GM19025 (cell line): ENCODE data around the gene NFE2L3.

ENCODE experiments used
- ATAC-seq: cut with Tn5 transposase; IDR thresholded peaks from one replicate; pipeline ENCODE4 v1.9.1; 2021; ENCODE audit warnings: mild to moderate bottlenecking, low read depth, moderate library complexity; ENCODE audit not compliant: unreplicated experiment

The NFE2L3 gene

DNA sequence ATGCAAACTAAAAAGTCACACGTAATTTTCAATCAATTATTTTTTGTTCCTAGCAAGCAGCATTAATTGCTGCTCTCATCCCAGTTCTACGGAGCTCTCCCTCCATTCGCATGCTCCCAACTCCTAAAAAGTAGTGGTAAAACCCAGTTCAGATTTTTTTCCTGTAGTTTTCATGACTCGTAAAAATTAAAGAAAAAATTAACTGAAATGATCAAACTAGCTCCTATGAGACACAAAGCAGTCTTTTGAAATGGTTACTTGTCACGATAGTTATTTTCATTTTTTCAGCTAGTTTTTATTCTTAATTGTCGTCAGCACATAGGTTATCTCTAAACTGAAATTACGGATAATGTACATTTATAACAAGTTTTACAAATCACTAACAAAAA lies 46.8 kb downstream of the NFE2L3 start:
- ATAC-seq = no peak

DNA sequence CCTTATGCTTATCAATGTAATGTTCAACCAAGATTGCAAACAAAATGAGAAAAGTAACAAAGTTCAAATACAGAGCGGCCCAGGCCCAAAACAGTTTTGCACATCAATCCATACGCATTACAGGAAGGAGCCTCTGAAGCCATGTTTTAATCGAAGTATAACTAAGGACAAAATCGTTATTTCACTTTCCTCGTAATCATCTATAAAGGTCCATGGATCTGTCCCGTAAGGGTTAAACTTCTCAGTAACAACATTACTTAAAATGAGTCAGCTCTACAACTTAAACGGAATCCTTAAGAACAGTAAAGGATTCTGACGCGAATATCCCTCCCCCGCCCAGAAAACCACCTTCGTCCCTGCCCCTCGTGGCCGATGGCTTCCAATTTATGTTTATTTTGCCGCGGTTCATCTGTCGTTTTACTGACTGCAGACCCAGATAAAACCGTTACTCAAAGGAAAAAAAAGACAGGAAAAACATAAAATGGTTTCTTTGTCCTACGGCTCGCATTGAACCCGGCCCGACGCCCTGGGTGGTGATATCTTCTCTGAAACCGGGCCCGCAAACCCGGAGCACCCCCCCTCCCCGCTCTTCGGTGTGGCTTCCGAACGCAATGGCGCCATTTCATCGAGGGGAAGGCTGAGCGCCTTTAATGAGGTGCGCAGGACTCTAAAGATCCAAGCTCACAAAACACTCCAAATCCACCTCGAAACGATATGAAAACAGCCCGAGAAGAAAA lies 47.5 kb downstream of the NFE2L3 start:
- no peak for ATAC-seq

DNA sequence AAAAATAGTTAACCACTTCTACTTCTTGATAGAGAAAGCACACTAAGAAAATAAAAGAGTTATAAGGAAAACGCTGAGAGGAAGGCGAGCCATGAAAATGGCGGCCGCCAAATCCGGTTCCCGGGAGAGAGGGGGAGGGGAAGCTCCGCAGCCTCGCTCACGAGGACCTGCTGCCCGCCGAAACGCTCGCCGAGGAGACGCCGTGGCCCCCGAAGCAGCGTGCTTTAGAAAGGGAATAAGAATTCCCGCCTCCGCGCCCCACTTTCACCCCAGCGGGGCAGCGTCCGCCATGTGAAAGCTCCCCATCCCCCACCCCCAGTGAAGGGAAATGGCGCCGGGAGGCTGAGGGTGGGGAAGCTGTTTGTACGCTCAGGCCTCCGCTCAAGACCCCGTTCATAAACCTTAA lies 48.0 kb downstream of the NFE2L3 start:
- no peak for ATAC-seq

DNA sequence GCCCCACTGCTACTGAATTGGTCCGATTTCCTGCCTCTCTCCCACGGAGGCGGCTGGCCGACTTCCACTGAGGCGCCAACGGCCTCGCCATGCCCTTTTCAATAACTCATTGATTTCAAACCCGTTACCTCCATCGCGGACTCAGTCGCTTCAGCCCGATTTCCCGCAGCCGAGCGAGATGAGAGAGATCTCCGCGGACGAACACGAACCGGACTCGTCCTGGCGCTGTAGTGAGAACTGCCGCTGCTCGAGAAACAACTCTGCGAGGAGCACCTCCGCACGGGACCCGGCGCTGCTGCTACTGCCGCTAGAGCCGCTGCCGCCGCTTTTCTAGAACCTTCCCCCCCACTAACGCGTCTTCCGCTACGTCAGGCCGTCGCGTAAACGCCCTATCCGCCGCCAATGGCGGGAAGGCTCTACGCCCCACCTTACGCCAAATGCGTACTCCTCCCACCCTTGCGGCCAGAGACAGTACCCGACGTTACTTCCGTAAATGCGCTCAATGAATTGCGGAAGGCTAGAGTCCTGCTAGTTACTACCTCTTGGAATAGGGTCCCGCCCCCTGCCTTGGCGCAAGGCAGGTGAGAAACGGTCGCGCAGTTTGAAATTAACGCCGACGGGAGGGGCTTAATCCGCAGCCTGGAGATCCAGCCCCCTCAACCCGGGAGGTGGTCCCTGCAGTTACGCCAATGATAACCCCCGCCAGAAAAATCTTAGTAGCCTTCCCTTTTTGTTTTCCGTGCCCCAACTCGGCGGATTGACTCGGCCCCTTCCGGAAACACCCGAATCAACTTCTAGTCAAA lies 48.6 kb downstream of the NFE2L3 start, which contains the start of gene HNRNPA2B1:
TSS of gene HNRNPA2B1 (minus strand) at position 303 of the 803 bp plus-strand sequence. CDS start at position 134, 169 bp downstream.
- ATAC-seq = peak; percentile 48

DNA sequence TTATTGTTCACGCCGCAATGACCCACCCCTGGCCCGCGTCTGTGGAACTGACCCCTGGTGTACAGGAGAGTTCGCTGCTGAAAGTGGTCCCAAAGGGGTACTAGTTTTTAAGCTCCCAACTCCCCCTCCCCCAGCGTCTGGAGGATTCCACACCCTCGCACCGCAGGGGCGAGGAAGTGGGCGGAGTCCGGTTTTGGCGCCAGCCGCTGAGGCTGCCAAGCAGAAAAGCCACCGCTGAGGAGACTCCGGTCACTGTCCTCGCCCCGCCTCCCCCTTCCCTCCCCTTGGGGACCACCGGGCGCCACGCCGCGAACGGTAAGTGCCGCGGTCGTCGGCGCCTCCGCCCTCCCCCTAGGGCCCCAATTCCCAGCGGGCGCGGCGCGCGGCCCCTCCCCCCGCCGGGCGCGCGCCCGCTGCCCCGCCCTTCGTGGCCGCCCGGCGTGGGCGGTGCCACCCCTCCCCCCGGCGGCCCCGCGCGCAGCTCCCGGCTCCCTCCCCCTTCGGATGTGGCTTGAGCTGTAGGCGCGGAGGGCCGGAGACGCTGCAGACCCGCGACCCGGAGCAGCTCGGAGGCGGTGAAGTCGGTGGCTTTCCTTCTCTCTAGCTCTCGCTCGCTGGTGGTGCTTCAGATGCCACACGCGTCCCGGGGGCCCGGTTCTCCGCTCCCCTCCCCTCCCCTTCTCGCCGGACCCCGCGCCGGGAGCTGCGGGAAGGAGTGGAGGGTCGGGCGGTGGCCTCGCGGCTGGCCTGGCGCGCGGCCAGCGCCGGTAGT lies 49.4 kb downstream of the NFE2L3 start, which contains the start of gene CBX3:
TSS of gene CBX3 (plus strand) at position 499 of the 772 bp plus-strand sequence. CDS start 1,254 bp downstream, outside the sequence.
- peak; percentile 42 for ATAC-seq

DNA sequence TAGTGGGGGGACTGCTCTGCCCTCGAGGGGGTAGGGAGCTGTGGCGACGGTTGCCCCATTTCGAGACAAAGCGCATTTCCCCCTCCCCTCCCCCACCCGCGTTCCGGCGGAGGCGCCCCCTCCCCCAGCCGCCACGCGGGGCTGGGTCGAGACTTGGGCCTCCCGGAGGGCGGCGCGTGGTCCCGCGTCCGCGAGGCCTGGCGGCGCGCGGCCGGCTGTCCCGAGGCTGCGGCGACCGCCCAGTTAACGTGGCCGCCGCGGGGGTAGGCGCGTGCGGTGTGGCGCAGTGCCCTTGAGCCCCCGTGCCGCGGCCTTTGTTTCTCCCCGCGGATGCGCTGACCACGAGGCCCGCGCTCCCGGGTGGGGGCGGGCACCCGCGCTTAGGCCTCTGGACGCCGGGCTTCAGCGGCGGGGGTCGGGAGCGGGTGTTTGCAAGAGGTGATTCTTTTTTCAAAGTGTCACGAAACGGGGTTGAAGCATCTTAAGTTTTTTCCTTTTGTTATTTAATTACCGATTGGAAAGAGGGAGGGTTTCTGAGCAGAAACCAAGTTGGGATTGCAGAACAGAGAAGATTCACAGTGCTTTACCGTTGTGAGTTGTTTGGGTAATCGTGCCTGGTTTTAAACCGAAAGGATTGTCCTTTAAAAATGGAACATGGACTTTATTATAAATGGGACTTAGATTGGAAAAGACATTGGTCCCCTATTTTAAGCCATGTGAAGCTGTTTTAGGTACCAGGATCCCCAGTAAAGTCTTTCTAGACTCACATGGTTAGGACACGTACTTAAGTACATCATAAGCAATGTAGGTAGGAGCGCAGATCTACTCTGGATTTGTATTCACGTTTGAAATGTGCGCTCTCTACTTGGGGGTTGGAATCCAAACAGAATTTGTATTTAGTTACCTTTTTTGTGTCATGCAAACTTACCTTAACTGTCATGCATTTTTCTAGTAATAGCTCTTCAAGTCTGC lies 50.3 kb downstream of the NFE2L3 start:
- ATAC-seq = peak; percentile 3

DNA sequence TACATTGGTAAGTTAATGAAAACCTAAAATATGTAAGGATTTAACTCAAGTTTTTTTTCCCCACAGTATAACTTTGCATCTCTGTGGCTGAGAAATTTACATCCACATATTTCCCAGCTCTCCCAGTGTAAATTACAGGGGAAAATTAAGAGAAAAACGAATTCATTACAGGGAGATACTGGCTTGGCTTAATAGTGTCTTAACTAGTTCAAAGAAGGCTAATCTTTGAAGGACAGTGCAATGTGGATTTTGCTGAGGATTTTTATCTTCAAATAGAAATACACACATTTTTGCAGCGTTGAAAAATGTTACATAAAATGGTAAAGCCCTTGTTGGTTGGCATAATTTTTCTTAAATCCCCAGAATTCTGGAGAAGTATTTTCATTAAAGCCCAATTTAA lies 51.0 kb downstream of the NFE2L3 start:
- no peak for ATAC-seq

- no peak for ATAC-seq
These were observed 56.0 kb downstream of the NFE2L3 start for GRCh38 chr7:26208040-26208439.

DNA sequence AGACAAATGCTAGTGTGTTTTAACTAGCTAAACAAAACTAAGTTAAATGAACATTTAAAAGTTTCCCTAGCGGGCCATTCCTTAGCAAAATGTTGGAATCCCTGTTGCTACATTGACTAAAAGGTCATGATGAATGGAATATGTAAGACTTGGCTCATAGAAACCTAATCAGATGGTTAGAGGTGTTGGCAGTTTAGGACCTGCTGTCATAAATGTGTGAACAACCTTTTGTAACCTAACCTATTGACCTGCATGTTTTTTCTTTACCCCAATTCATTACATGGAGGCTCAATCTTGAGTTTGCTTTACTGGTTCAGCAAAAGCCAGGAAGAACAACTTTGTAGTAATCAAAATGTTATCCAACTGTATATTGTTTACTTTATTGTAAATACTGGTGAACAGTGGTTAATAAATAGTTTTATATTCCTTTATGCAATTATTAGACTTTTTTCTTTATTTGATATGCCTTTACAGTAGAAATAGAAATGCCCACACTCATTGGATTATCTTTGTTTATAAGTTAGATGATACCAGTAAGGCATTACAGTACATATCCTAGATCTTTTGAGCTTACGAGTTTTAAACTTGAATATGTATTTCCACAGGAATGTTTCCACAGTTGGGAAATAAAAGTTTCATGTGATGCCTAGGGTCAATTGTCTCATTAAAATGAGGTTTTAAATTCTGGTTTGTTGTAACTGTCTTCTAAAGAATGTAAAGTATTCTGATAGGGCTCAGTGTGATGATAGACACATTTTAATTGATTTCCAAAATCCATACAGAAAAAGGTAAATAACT lies 61.1 kb downstream of the NFE2L3 start:
- ATAC-seq = no peak

- no peak for ATAC-seq
These were observed 62.0 kb downstream of the NFE2L3 start for GRCh38 chr7:26213807-26214515.

DNA sequence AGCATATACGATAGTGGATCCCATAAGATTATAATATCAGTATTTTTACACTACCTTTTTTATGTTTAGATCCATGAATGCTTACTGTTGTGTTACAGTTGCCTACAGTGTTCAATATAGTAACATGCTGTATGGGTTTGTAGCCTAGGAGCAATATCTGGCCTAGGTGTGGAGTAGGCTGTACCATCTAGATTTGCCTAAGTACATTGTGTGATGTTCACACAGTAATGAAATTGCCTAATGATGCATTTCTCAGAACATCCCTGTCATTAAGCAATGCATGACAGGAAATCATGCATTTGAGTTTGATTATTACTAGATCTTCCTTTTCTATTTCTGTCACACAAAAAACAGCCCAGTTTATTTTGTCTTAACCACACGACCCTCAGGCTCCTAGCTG lies 64.1 kb downstream of the NFE2L3 start:
- no peak for ATAC-seq

GRCh38 chr7:26224359-26224758 lies 72.4 kb downstream of the NFE2L3 start:
- ATAC-seq = no peak

DNA sequence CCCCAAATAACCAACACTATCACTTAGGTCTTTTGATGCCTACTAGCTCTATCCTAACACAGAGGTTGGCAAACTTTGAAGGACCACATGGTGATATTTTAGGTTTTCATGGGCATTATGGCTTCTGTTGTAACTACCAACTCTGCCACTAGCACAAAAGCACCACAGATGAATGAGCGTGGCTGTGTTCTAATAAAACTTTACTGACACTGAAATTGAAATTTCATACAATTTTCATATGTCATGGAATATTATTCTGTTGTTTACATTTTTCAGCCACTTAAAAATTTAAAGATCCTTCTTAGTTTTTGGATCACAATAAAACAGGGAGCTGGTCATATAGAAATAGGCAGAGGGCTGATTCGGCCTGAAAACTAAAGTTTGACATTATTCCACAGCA lies 76.0 kb downstream of the NFE2L3 start:
- ATAC-seq = no peak

DNA sequence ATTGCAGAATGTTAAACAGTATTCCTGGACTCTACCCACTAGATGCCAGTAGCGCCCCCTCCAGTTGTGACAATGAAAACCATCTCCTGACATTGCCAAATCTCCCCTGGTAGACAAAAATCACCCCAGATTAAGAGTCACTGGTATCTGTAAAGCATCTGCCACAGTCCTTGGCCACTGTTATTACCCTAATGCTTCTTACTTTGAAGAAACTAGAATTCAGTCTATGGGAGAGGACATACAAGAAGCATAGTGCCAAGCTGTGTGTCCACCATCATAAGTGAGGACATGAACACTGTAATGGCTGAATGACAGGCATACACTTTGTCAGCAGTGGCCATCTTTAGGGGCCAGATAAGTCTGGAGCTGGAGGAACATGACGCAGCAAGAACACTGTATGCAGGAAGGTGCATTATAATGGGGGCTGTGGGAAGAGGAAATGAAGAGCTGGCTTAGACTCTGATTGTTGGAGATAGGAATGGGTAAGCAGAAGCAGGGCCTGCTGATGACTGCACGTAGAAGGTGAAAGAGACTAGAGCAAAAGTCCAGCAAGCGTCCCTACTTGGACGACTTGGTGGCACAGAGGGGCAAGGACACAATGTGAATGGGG lies 82.0 kb downstream of the NFE2L3 start:
- no peak for ATAC-seq
